SU-DHL-6 (cell line): Measurements from ENCODE around the gene EMILIN2.

Source experiments
- CTCF ChIP-seq: fragments of 200-600 bp; sonication (generic); IDR thresholded peaks from one replicate; pipeline ENCODE4 v1.5.1; 2017; ENCODE audit warnings: antibody characterized with exemption, mild to moderate bottlenecking, low read length, moderate library complexity; ENCODE audit not compliant: insufficient read depth, poor library complexity, severe bottlenecking
- EZH2phosphoT487 ChIP-seq: fragments of 200-600 bp; sonication (generic), shearing (Covaris generic); conservative IDR thresholded peaks from 2 replicates; pipeline ENCODE4 v1.6.1; 2018; ENCODE audit warnings: mild to moderate bottlenecking, antibody characterized with exemption, low read length, moderate library complexity, mixed read lengths

- no peak for TF ChIP-seq CTCF
- no peak for TF ChIP-seq EZH2phosphoT487
Measured at GRCh38 chr18:2933995-2934394, 87.2 kb downstream of the EMILIN2 start.
